GM20000 (cell line): ENCODE data around the gene C2orf49.

Source experiments
- DNase-seq: peaks from one replicate; pipeline ENCODE4 v3.0.0; 2012; ENCODE audit warnings: low spot score
- TF ChIP-seq, protein P1 (sequence below): IDR thresholded peaks from 2 replicates; pipeline ENCODE4 v1.5.1; 2012; ENCODE audit warnings: mild to moderate bottlenecking, control low read depth; ENCODE audit errors: extremely low read depth, missing control alignments

C2orf49 gene

GRCh38 chr2:105337122-105338019, at the start of gene C2orf49:
TSS of gene C2orf49 (plus strand) at chr2:105337540. CDS start at chr2:105337588, 48 bp downstream.
- peak; percentile 85 for DNase-seq
- TF ChIP-seq, protein P1, sequence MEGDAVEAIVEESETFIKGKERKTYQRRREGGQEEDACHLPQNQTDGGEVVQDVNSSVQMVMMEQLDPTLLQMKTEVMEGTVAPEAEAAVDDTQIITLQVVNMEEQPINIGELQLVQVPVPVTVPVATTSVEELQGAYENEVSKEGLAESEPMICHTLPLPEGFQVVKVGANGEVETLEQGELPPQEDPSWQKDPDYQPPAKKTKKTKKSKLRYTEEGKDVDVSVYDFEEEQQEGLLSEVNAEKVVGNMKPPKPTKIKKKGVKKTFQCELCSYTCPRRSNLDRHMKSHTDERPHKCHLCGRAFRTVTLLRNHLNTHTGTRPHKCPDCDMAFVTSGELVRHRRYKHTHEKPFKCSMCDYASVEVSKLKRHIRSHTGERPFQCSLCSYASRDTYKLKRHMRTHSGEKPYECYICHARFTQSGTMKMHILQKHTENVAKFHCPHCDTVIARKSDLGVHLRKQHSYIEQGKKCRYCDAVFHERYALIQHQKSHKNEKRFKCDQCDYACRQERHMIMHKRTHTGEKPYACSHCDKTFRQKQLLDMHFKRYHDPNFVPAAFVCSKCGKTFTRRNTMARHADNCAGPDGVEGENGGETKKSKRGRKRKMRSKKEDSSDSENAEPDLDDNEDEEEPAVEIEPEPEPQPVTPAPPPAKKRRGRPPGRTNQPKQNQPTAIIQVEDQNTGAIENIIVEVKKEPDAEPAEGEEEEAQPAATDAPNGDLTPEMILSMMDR, result no peak

GRCh38 chr2:105287692-105288091, 49.6 kb upstream of the C2orf49 start:
- DNase-seq, result peak; percentile 33
- TF ChIP-seq, protein P1, result peak; percentile 34

DNA sequence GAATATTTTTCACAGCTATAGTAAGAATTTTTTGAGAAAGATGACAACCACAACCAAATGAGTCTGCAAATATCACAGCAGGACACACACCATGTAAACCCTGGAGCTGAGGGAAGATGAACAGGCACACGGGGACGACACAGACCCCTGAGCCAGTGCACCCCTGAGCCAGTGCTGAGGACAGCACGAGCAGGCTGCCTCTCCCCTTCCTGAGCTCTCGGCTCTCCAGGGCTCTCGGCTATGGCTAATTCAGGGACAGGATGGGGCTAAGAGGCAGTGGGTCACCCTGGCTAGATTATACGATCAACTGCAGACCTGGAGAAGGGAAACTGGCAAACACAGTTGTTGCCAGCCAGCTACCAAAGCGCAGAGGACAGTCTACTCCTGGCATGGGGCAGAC, 49.2 kb upstream of the C2orf49 start:
- TF ChIP-seq, protein P1, result no peak
- no peak for DNase-seq

DNA sequence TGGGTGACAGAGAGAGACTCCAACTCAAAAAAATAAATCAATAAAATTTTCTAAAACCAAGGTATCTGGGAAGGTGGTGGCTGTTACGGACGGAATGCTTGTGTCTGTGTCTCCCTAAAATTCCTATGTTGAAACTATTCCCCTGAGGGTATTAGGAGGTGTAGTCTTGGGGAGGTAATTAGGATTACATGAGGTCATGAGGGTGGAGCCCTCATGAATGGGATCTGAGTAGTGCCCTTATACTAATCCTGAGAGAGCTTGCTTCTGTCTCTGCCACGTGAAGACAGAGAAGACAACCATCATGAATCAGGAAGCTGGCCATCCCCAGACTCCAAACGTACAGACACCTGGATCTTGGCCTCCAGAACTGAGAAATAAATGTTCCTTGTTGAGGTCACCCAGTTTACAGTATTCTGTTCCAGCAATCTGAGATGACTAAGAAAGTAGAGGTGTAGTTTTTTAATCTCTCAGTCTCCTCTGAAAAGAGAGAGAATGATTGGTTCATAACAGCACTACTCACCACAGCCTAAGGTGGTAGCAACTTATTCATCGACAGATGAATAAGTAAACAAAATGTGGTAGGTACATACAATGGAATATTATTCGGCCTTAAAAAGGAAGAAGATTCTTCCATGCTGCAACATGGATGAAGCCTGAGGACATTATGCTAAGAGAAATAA, 46.2 kb upstream of the C2orf49 start:
- TF ChIP-seq, protein P1, result no peak
- no peak for DNase-seq

DNA sequence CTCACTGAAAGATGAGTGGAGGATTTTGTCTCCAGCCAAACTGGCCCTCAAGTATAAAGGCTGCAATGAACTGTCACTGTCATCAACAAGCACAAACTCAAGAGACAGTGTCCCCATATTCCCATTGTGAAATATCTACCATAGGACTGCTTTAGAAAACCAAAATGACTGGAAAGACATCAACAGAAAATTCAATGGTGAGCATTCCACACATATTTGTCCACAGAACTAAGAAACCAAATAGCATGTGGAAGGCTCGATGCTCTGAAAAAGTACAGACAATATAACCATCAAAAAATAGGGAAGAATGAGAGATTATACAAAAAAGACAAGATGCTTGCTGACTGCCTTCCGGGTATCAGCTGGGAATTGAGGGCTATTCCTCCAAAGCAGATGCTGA, 45.4 kb upstream of the C2orf49 start:
- DNase-seq, result no peak
- TF ChIP-seq, protein P1, result no peak

DNA sequence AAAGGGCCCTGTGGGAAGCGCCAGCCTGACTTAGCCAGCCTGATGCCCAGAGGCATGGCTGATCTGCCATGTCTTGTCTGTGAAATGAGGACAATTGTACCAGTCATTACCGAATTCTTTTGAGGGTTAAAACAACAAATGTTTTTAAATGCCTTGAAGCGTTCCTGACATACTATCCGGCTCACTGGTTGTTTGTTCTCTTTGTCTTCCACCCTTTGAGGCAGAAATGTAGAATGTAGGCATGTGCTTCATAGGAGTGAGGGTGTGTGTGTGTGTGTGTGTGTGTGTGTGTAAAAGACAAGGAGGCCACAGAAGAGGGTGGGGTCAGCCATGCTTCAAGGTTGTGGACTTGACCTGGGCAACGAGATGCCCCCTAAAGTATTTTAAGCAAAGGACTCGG, 43.3 kb upstream of the C2orf49 start:
- DNase-seq, result no peak
- TF ChIP-seq, protein P1, result no peak
